ENCODE measurements around the gene TMEM62.
"Not testable (repeated sequence)": the region's sequence is repeated elsewhere in the genome, so short reads cannot be mapped to it uniquely, and the experiment has no call there.

TMEM62 gene

DNA sequence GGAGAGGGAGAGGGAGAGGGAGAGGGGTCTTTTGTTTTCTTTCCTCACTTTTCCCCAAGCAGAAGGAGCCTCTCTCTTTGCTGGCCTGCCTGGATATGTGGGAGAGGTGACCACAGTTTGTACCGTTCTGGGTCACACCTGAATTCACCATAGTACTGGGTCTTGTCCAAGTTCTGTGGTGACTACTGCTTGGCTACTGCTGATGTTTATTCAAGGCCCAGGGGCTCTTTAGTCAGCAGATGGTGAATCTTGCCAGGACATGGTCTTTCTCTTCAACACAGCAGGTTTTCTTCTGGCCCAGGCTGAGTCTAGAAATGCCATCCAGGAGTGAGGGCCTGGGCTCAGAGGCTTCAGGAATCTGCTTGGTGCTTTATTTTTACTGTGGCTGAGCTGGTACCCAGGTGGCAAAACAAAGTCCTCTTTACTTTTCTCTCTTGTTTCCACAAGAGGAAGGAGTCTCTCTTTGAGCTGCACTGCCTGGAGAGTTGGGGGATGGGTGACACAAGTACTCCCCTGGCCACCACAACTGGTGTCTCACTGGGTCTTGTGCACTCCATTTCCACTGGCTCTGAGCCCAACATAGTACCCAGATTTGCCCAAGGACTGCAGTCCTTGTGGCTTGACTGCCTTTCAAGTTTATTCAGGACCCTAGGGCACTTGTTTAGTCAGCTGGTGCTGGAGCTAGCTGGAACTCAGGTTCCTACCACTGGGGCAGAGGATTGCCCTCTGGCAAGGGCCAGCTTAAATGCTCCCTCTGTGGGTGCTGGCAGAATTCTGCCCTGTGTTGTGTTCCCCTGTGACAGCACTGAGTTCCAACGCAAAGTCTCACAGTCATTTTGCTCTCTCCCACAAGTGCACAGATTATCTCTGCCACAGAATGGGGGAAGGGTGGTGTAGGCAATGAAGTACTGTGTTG, 35.1 kb downstream of the TMEM62 start:
- Histone ChIP-seq H3K27ac (peak overlapping the region in 4 of 21 experiments; percentile 9 to 42 (median 32)), H3K4me3 (no peak overlapping the region)

DNA sequence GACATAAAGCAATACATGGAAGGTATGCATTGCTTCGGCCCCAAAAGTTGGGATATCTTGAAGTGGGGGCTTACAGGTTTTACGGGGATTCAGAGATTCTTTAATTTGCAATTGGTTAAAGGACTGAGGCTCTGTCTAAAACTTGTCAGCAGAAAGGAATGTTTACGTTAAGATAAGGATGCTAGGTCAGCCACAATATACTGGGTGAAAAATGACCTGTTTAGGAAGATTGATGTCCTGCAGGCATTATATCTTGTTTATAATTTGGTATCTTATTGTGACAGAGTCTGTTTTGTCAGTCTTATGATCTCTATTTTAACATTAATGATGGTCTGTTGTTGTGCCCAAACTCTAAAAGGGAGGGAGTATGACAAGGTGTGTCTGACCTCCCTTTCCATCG, 36.5 kb downstream of the TMEM62 start:
- H3K4me3 ChIP-seq = no peak overlapping the region
- H3K27ac ChIP-seq = no peak overlapping the region

DNA sequence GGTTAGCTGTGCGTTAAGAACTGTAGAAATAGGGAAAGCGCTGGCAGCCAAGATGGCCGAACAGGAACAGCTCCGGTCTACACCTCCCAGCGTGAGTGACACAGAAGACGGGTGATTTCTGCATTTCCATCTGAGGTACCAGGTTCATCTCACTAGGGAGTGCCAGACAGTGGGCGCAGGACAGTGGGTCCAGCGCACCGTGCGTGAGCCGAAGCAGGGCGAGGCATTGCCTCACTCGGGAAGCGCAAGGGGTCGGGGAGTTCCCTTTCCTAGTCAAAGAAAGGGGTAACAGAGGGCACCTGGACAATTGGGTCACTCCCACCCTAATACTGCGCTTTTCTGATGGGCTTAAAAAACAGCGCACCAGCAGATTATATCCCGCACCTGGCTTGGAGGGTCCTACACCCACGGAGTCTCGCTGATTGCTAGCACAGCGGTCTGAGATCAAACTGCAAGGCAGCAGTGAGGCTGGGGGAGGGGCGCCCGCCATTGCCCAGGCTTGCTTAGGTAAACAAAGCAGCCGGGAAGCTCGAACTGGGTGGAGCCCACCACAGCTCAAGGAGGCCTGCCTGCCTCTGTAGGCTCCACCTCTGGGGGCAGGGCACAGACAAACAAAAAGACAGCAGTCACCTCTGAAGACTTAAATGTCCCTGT, 42.4 kb downstream of the TMEM62 start:
- H3K4me3 ChIP-seq, H3K27ac ChIP-seq: not testable (repeated sequence)

DNA sequence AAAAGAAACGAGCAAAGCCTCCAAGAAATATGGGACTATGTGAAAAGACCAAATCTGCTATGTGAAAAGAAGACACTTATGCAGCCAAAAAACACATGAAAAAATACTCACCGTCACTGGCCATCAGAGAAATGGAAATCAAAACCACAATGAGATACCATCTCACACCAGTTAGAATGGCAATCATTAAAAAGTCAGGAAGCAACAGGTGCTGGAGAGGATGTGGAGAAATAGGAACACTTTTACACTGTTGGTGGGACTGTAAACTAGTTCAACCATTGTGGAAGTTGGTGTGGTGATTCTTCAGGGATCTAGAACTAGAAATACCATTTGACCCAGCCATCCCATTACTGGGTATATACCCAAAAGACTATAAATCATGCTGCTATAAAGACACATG, 43.8 kb downstream of the TMEM62 start:
- not testable (repeated sequence) for H3K27ac ChIP-seq, H3K4me3 ChIP-seq

DNA sequence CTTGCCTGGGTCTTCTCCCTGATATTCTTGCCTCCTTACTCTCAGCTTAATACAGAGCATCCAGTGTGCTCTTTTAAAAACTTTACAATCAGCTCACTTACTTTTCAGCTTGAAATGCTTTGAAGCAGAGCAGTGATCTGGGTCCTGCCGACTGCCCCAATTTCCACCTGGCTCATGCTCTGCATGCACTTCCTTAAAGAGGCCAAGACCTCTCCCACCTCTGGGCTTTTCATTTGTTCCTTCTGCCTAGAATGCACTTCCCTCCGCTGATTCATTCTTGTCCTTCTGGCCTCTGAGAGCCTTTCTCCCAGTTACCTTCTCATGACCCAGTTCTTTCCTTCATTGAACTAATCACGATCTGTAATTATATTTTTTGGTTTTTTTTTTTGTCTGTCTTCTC, 49.9 kb downstream of the TMEM62 start:
- Histone ChIP-seq H3K4me3 (no peak overlapping the region), H3K27ac (no peak overlapping the region)

DNA sequence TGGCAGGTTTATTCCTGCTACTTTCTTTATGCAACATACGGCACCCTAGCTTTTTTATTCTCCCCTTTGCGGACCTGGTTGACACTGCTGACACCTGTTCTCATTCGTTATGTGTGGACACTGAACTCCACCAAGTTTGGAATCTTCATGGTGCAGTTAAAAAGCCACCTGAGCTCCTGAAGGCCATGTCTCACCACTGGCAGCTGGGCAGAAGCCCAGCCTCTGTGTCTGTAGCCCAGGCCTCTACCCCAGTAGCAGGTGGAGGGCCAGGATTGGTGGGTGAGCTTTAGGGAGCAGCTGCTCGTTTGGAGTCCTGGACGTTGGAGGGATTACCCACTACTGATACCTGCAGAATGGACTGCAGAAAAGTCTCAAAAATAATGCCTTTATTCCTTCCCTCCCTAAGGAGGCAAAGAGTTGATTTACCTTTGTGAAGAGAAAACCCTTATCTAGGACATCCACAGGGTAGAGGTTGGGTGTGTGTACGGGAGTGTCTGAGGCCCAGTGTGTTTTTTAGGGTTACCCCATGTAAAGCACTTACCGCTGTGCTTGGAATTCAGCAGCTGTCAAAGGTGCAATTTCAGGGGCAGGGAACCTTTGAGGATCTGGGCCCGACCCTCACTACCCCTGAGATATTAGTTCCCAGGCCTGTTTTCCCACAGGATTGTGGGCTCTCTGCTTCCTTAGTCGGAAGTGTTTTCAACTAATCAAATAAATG, 51.2 kb downstream of the TMEM62 start:
- Histone ChIP-seq H3K27ac (peak overlapping the region in 18 of 21 experiments; percentile 86 to 98 (median 92)), H3K4me3 (peak overlapping the region in 3 of 7 experiments; percentile 61 to 91 (median 79))

DNA sequence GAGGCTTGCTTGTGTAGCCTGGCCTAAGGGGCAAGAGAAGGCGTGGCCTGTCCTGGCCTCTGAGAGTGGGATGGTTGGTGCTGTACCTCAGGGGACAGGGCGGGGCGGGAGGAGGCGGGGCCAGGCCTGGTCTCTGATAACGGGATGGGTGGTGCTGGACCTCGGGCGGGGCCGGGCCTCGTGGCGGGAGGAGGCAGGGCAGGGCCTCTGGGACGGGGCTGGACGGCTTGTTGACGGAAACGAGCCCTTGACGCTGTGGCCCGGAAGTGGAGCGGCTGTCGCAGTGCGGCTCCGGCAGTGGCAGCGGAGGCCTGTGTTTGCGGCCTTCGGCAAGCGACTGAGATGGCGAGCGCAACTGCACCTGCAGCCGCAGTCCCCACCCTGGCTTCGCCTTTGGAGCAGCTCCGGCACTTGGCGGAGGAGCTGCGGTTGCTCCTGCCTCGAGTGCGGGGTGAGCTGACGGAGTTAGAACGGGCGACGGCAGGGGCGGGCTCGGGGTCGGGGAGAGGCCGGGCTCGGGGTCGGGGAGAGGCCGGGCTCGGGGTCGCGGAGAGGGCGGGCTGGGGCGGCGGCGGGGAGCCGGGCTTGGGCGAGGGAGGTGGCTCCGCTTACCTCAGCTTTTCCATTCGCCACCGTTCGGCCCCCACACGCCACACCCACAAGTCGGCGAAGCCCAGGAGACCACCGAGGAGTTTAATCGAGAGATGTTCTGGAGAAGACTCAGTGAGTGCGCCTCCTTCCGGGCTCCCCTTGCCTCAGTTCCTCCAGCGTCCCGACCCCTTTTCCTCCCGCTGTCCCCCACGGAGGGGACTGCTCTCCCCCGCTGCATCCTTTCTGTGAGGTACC, 52.0 kb downstream of the TMEM62 start, which contains the start of gene CCNDBP1:
Gene CCNDBP1, plus strand, starts transcription at position 247 of the 846 bp plus-strand sequence. Its CDS starts 96 bp downstream, at position 343.
- Histone ChIP-seq H3K27ac (peak within 1 kb of the TSS; percentile 58 to 98 (median 92)), H3K4me3 (peak within 1 kb of the TSS; percentile 50 to 91 (median 81))

DNA sequence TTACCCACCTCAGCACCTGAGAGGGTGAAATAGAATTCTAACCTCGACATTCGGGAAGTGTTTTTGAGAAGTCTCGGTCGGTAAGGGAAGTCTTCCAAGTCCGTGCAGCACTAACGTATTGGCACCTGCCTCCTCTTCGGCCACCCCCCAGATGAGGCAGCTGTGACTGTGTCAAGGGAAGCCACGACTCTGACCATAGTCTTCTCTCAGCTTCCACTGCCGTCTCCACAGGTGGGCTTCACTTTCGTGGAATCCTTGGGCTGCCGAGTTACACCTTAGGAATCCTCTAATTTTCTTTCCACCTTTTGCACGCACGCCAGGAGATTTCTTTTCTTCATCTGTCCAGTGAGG, 52.6 kb downstream of the TMEM62 start:
- peak overlapping the region in 20 of 21 experiments; percentile 82 to 98 (median 92) for H3K27ac ChIP-seq
- peak overlapping the region; percentile 50 to 91 (median 81) for H3K4me3 ChIP-seq

DNA sequence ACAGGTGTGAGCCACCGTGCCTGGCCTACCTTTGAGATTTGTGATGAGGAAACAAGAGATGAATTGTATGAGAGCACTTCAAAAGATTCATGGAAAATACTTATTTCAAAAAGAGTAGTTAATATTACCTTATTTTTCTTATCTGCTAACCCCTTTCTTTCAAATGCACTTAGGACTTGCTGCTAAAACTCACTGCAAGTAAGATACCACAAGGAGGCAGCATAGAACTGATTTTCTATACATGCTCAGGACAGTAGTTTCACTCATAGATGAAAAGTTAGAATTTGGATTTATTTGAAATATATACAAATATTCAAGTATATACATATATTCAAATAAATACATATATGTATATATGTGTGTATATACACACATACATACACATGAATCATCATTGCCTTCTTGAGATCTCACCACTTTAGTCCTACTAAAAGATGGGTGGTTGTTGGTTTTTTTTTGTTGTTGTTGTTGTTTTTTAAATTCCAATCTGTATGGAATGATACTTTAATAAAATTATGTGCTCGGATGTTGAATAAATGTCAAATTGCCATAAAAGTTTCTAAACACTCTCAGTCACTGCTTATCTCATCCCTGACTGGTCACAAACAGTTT, 54.3 kb downstream of the TMEM62 start:
- Histone ChIP-seq H3K27ac (no peak overlapping the region), H3K4me3 (no peak overlapping the region)

DNA sequence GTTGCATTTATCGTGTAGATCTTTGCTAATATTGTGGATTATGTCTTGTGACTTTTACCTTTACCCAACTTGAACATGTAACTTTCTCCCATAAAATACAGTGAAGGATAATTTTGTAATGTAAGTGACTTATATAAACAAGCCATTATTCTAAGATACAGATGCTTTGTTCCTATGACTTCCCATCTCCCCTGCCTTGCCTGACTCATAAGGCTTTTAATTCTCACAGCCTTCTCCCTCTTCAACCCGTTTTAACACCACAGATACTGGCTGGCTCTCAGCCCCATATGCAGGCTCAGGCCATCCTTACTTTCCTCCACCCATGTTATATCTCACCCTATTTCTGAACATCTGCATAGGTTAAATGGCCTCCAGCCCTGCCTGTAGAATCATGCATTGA, 55.9 kb downstream of the TMEM62 start:
- H3K27ac ChIP-seq = no peak overlapping the region
- no peak overlapping the region for H3K4me3 ChIP-seq

DNA sequence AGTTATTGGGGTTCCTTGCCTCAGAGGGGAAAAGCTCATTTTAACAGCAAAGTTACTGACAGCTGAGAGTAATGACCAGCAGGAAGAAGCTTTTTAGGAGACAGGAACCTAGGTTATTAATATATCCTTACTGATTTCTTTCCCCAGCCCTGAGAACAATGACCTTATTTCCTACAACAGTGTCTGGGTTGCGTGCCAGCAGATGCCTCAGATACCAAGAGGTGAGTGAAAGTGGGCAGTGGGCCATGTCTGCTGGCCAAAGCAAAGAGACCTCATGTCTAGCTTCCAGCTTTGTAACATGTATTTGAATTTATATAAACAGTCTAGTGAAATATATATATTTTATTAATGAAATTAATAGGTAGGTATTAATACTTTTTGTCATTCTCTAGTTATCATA, 56.8 kb downstream of the TMEM62 start:
- no peak overlapping the region for H3K27ac ChIP-seq
- no peak overlapping the region for H3K4me3 ChIP-seq

DNA sequence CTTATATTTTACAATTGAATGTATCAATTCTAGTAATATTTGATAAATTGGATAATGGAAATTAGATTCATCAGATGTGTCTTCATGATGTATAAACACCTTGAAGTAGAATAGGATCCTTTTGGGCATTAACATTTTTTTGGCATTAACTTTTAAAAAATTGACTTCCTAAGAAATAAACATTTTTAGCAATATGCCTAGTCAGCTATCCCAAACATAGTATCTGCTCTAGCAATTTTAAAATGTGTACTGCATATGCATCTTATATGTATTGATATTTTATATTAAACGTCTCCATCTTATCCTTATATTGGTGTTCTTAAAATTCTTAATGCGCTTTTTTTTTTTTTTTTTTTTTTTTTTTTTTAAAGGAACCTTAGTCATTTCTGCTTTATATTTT, 60.3 kb downstream of the TMEM62 start:
- H3K4me3 ChIP-seq = no peak overlapping the region
- H3K27ac ChIP-seq = no peak overlapping the region

DNA sequence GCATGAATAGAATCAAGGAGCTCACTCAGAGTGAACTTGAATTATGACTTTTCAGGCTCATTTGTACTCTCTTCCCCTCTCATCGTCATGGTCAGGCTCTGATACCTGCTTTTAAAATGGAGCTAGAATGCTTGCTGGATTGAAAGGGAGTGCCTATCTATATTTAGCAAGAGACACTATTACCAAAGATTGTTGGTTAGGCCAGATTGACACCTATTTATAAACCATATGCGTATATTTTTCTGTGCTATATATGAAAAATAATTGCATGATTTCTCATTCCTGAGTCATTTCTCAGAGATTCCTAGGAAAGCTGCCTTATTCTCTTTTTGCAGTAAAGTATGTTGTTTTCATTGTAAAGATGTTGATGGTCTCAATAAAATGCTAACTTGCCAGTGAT, 61.4 kb downstream of the TMEM62 start:
- Histone ChIP-seq H3K27ac (no peak overlapping the region), H3K4me3 (no peak overlapping the region)

DNA sequence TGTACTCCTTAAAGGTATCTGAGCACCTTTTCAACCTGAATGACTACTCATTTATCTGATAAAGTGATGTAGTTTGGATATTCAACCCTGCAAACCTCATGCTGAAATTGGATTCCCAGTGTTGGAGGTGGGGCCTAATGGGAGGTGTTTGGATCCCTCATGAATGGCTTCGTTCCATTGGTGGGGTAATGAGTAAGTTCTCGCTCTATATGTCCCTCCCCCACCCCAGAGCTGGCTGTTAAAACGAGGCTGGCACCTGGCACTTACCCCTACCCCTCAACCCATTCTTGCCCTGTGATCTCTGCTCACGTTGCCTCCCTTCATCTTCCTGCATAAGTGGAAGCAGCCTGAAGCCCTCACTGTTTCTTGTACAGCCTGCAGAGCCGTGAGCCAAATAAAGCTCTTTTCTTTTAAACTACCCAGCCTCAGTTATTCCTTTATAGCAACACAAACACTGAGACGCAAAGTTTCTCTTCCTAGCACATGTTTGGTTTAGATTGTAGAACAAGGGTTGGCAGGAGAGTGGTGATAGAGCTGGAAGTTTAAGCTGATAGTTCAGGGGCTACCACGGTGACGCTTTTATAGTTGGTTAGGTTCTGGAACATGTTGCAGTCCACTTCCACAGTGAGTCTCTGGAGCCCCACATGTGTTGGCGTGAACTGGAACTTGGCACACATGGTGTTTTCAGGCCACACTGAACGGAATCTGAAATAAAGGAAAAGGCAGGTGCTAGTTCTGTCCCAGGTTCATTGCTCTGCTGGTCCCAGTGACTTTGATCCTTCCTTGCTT, 63.6 kb downstream of the TMEM62 start:
- Histone ChIP-seq H3K27ac (no peak overlapping the region), H3K4me3 (no peak overlapping the region)

DNA sequence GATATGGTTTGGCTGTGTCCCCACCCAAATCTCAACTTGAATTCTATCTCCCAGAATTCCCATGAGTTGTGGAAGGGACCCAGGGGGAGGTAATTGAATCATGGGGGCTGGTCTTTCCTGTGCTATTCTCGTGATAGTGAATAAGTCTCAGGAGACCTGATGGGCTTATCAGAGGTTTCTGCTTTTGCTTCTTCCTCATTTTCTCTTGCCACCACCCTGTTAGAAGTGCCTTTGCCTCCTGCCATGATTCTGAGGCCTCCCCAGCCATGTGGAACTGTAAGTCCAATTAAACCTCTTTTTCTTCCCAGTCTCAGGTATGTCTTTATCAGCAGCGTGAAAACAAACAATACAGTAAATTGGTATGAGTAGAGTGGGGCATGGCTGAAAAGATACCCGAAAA, 64.4 kb downstream of the TMEM62 start:
- H3K4me3 ChIP-seq, H3K27ac ChIP-seq: not testable (repeated sequence)

DNA sequence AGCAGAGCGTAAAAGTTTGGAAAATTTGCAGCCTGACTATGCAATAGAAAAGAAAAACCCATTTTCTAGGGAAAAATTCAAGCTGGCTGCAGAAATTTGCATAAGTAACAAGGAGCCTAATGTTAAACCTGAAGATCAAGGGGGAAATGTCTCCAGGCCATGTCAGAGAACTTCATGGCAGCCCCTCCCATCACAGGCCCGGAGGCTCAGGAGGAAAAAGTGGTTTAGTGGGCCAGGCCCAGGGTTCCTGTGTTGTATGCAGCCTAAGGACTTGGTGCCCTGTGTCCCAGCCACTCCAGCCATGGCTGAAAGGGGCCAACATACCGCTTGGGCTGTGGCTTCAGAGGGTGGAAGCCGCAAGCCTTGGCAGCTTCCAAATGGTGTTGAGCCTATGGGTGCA, 65.2 kb downstream of the TMEM62 start:
- H3K4me3 ChIP-seq, H3K27ac ChIP-seq: not testable (repeated sequence)

DNA sequence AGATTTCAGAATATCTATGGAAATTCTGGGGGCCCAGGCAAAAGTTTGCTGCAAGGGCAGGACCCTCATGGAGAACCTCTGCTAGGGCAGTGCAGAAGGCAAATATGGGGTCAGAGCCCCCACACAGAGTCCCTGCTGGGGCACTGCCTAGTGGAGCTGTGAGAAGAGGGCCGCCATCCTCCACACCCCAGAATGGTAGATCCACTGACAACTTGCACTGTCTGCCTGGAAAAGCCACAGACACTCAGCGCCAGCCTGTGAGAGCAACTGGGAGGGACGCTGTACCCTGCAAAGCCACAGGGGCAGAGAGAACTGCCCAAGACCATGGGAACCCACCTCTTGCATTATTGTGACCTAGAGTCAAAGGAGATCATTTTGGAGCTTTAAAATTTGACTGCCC, 65.6 kb downstream of the TMEM62 start:
- Histone ChIP-seq H3K4me3 (no peak overlapping the region), H3K27ac (no peak overlapping the region)

DNA sequence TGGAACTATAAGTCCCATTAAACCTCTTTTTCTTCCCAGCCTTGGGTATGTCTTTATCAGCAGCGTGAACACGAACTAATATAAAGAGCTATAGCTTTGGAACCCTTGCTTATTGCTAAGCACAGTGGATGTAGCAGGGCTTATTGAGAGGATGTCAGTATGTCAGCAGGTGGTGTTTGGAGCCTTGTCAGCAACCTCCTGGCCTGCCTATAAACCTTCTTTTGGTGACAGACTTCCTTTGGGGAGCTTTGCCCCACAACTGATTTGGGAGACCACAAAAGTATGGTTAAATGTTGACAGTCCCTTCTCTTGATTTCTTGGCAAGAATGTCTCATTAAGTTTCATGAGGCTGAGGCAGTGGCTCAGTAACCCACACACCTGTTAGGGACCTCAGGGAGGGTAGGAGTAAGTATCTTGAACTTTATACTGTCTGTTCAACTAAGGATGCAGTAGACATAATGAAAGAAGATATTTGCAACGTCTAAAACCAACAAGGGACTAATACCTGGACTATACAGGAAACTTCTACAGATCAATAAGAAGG, 66.6 kb downstream of the TMEM62 start:
- no peak overlapping the region for H3K4me3 ChIP-seq
- no peak overlapping the region for H3K27ac ChIP-seq
